GM19463 (cell line): ENCODE data around the gene LYRM7.
A peak's percentile ranks its signal among the peaks of the same experiment; 100 is the strongest.
"Not testable (repeated sequence)": the region's sequence is repeated elsewhere in the genome, so short reads cannot be mapped to it uniquely, and the experiment has no call there.

ENCODE experiments used
- ATAC-seq: cut with Tn5 transposase; IDR thresholded peaks from one replicate; pipeline ENCODE4 v1.9.1; 2021; ENCODE audit warnings: mild to moderate bottlenecking, moderate library complexity; ENCODE audit not compliant: unreplicated experiment

The LYRM7 gene

DNA sequence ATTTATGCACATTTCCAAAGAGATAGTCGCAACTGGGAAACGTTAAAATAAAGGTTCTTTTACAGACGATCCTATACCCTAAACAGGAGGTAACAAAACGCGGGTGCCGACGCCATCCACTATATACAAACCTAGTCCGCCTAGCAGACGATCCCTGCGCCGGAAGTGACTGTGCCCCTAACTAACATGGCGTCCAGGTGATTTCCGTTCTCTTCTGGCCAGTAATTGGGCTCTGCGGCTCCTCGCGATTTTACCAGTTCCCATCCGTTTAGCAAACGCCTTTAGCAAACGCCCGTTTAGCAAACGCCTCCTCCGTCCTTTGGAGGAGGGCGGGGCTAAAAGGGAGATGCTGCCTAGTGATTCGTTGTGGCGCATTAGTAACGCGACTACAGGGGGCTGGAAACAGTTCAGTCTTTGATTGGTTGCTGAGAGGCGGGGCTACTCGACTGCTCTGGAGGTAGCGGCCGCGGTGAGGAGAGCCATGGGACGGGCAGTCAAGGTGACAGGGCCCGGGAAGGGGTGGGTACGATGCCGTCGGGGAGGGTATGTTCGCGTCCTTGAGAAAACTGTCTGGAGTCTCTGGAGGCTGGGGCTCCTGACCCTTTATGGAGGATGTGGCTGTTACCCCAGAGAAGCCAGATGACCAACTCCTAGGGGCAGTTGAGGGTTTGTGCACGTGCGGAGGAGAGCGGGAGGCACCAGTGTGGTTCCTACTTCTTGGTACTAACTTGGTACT, at the start of gene LYRM7:
TSS of gene LYRM7 (plus strand) at position 405 of the 736 bp plus-strand sequence. CDS start at position 482, 77 bp downstream.
- ATAC-seq = peak; percentile 95

GRCh38 chr5:131127244-131127643, 43.5 kb upstream of the LYRM7 start:
- ATAC-seq = not testable (repeated sequence)

DNA sequence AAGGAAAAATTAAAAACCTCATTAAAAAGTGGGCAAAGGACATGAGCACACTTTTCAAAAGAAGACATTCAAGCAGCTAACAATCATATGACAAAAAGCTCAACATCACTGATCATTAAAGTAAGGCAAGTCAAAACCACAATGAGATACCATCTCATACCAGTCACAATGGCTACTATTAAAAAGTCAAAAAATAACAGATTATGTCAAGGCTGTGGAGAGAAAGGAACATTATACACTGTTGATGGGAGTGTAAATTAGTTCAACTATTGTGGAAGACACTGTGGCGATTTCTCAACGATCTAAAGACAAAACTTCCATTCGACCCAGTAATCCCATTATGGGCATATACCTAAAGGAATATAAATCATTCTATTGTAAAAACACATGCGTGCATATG, 41.4 kb upstream of the LYRM7 start:
- no peak for ATAC-seq

DNA sequence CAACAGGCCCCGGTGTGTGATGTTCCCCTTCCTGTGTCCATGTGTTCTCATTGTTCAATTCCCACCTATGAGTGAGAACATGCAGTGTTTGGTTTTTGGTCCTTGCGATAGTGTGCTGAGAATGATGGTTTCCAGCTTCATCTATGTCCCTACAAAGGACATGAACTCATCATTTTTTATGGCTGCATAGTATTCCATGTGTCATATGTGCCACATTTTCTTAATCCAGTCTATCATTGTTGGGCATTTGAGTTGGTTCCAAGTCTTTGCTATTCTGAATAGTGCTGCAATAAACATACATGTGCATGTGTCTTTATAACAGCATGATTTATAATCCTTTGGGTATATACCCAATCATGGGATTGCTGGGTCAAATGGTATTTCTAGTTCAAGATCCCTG, 37.7 kb upstream of the LYRM7 start:
- ATAC-seq = not testable (repeated sequence)

DNA sequence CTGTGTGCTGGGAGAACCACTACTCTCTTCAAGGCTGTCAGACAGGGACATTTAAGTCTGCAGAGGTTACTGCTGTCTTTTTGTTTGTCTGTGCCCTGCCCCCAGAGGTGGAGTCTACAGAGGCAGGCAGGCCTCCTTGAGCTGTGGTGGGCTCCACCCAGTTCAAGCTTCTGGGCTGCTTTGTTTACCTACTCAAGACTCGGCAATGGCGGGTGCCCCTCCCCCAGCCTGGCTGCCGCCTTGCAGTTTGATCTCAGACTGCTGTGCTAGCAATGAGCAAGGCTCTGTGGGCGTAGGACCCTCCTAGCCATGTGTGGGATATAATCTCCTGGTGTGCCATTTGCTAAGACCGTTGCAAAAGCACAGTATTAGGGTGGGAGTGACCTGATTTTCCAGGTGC, 32.3 kb upstream of the LYRM7 start:
- ATAC-seq = not testable (repeated sequence)

DNA sequence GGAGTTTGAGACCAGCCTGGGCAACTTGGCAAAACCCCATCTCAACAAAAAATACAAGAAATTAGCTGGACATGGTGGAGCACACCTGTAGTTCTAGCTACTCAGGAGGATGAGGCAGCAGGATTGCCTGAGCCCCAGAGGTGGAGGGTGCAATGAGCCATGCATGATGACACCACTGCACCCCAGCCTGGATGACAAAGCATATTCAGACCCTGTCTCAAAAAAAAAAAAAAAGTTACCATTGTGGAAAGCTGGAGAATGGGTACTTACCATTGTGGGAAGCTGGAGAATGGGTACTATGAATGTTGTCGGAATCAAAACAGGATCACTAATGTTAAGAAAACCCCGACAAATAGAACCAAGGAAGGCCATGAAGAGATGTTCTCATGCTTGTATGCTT, 31.4 kb upstream of the LYRM7 start:
- ATAC-seq = no peak

DNA sequence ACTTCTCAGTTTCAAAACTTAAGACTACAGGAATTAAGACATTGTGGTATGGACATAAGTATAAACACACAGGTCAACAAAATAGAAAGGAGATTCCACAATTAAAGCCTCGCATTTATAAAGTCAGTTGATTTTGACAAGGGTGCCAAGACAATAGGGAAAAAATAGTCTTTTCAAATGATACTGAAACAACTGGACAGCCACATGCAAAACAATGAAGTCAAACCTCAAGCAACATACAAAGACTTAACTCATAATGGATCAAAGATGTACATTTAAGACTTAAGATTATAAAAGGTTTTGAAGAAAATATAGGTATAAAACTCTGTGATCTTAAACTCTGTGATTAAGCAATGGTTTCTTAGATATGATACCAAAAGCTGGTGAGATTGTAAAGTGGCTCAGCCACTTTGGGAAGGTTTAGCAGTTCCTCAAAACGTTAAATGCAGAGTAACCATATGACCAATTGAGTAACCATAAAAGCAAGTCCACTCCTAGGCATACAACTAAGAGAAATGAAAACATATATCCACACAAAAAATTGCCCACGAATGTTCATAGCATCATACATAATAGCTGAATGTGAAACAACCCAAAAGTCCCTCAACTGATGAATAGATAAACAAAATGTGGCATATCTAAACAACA, 27.6 kb upstream of the LYRM7 start:
- no peak for ATAC-seq

GRCh38 chr5:131147258-131147657, 23.5 kb upstream of the LYRM7 start:
- ATAC-seq = no peak

GRCh38 chr5:131148835-131149234, 21.9 kb upstream of the LYRM7 start:
- ATAC-seq = no peak

GRCh38 chr5:131150408-131150807, 20.3 kb upstream of the LYRM7 start:
- no peak for ATAC-seq

DNA sequence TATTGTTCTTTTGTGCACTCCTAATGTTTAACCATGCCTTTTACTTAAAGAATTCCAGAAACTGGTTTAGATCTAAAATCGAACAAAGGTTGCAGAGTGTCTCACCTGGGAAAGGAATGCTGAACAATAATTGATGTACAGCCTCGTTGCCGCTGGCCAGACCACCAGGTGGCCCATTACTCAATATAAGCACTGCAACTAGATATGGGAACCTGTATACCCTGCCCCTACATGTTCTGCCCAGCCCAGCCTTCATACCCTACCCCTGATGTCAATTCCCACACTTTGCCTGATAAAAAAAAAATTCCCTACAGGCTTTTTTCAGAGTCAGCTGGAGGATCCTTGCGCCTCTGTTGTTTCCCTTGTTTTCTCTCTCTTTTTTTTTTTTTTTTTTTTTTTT, 19.5 kb upstream of the LYRM7 start:
- no peak for ATAC-seq

- no peak for ATAC-seq
Observed at GRCh38 chr5:131156385-131156784, 14.4 kb upstream of the LYRM7 start.

- ATAC-seq = no peak
Observed at GRCh38 chr5:131156957-131157356, 13.8 kb upstream of the LYRM7 start.

GRCh38 chr5:131160134-131160533, 10.6 kb upstream of the LYRM7 start:
- no peak for ATAC-seq

DNA sequence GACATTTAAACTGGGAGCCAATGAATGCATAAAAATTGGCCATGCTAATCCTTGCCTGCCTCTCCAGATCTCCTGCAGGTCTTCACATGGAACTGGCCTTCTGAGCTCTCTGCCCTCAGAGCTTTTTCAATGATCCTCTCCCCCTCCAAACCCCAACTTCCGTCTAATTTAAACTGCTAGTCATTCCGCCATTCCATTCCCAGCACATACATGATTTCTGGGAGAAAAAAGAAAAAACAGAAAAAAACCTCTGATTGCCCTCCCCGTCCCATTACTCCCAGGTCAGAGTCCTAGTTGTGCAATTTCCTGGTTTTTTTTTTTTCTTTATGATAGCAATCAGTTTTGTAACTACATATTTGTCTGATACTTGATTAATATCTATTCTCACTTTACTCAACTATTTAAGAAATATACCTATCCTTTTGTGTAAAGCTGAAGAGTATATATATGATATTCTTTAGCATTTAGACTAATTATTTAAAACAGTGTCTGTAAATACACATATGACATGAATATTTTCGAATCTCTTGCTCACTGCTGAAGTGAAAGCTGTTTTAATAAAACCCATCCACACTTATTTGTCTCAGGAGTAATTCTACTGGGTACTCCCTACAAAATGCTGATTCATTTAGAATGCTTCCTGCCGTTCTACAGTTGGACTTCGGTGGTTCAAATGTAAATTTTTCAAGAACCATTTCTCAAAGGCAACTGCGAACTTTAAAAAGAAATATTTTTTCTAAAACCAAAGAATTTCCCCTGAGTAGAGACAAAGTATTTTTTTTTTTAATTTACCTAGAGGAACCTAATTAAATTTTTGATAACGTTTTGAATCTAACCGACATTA, 7.2 kb upstream of the LYRM7 start:
- ATAC-seq = no peak

GRCh38 chr5:131164191-131165118, 6.3 kb upstream of the LYRM7 start:
- ATAC-seq = peak; percentile 60

- peak; percentile 77 for ATAC-seq
Observed at GRCh38 chr5:131165119-131165727, 5.5 kb upstream of the LYRM7 start, which contains the start of gene HINT1. HINT1 (minus strand) TSS chr5:131165256; CDS start chr5:131165205, 51 bp downstream.

GRCh38 chr5:131167615-131168014, 3.1 kb upstream of the LYRM7 start:
- no peak for ATAC-seq

GRCh38 chr5:131169810-131170539, 769 bp upstream of the LYRM7 start:
- ATAC-seq = no peak
